ENCODE results near the gene ABCA7.

The ABCA7 gene

GRCh38 chr19:1090731-1091543, 51.0 kb downstream of the ABCA7 start:
- no peak for DNase-seq

- DNase-seq, result no peak
Measured at GRCh38 chr19:1091544-1092175, 51.8 kb downstream of the ABCA7 start.

DNA sequence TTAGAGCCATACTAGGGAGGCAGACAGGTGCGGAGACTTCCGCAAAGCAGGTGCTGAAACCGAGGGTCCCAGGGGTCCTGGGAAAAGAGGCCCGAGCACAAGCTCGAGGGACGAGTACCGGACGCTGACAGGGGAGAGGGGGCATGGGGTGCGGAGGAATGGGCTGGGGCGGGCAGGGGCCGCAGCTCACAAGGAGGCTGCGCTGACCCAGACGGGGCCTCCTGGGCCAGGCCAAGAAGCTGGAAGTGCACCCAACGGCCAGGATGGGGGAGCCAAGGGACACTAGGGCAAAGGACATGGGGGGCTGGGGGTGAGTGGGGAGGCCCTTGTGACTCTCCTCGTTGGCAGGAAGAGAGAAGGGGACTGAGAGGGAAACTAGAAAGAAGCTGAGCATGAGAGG, 53.4 kb downstream of the ABCA7 start:
- no peak for DNase-seq

- no peak for DNase-seq
Measured at GRCh38 chr19:1093811-1094553, 54.1 kb downstream of the ABCA7 start.

- no peak for DNase-seq
Measured at GRCh38 chr19:1094655-1094977, 54.7 kb downstream of the ABCA7 start.

- DNase-seq, result peak; percentile 99
Measured at GRCh38 chr19:1094978-1095701, 55.2 kb downstream of the ABCA7 start, which contains the start of gene POLR2E. POLR2E (minus strand) TSS chr19:1095375; CDS start chr19:1095315, 60 bp downstream.

DNA sequence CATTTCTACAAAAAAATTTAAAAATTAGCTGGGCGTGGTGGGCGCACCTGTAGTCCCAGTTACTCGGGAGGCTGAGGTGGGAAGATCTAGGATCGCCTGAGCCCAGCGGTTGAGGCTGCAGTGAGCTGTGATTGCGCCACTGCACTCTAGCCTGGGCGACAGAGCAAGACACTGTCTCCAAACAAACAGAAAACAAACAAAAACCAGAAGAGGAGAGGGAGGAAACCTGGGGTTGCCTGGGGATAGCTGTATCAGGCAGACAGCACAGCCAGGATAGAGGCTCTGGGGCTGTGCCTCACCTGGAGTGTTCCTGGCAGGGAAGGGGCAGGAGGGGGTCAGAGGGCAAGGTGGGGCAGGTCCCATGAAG, 57.9 kb downstream of the ABCA7 start:
- no peak for DNase-seq

DNA sequence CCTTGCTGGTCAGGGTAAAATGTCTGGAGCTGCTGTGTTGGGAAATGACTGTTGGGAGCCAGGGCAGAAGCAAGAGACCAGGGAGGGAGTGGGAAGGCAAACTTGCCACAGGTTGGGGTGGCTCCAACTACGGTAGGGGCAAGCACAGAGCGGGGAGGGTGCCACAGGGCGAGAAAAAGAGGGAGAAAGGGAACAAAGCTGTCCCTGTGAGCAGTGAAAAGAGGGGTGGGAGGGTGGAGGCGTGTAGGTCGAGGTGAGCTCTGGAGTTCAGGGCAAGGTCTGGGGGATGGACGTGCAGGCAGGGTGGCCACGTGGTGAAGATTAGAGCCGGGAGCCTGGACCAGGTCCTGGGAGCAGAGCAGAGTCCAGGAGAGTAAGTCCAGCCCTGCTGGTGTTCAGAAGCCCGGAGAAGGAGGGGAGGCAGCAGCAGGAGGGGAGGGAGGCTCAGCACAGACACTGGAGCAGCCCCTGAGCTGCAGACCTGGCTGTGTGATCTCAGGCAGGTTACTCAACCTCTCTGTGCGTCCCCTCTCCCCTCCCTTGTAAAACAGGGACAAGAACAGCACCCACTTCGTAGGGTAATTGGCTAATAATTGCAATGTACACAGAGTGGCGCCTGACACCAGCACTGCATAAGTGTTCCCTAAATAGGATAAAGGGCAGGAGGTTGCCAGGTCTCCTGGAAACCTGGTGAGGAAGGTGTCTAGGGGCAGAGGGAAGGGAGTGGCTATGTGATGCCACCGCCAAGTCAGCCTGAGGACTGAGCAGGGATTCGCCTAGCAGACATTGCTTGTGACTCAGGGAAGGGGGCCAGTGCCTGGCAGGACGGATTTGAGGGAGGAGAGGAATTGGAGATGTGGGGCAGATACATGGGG, 58.5 kb downstream of the ABCA7 start:
- DNase-seq, result no peak

DNA sequence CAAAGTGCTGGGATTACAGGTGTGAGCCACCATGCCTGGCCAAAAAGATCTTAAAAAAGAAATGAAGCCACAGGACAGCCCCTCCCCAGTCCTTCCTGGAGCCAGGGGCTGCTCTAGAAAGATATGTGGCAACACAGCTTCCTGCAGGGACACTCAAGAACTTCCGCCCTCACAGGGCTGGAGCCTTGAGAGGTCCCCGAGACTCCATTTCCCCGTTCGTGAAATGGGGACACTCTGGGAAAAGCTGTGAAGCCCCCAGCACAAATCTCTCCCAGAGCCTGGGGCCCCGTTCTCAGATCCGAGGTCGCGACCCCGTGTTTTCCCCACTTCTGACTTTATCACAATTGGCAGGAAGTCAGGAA, 61.4 kb downstream of the ABCA7 start:
- peak; percentile 44 for DNase-seq

- peak; percentile 47 for DNase-seq
Measured at GRCh38 chr19:1102407-1103131, 62.7 kb downstream of the ABCA7 start.

DNA sequence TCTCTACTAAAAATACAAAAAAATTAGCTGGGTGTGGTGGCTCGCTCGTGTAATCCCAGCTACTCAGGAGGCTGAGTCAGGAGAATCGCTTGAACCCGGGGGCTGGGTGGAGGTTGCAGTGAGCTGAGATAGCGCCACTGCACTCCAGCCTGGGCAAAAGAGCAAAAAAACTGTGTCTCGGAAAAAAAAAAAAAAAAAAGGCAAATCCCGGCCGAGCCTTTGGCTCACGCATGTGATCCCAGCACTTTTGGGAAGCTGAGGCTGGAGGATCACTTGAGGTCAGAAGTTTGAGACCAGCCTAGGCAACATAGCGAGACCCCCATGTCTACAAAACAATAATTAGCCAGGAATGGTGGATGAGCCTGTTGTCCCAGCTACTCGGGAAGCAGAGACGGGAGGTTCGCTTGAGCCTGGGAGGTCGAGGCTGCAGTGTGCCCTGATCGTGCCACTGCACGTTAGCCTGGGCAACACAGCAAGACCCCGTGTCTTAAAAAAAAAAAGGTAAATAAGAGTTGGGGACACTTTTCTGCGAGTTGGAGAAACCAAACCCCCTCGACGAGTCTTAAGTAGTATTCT, 63.3 kb downstream of the ABCA7 start:
- DNase-seq, result no peak

DNA sequence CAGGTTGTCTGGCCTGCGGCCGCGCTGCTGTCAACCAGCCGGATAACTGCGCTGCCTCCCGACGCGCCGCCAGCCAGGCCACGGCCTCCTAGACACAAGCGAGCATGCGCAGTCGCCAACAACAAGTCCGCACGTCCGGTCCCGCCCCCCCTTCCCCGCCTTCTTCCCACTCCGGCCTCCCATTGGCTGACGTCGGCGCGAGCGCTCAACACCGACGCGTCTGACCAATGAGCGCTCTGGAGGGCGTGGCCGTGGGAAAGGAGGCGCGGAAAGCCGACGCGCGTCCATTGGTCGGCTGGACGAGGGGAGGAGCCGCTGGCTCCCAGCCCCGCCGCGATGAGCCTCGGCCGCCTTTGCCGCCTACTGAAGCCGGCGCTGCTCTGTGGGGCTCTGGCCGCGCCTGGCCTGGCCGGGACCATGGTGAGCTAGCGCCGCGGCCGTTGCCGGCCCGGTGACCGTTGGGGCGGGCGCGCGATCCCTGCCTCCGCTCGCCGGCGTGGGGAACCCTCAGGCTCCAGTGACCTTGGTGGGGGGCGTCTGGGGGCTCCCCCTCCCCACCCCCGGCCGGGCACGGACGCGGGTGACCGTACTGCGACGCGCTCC, 63.9 kb downstream of the ABCA7 start, which contains the start of gene GPX4:
GPX4 (plus strand) TSS at position 287 of the 603 bp plus-strand sequence; CDS start at position 337, 50 bp downstream.
- DNase-seq, result peak; percentile 100

DNA sequence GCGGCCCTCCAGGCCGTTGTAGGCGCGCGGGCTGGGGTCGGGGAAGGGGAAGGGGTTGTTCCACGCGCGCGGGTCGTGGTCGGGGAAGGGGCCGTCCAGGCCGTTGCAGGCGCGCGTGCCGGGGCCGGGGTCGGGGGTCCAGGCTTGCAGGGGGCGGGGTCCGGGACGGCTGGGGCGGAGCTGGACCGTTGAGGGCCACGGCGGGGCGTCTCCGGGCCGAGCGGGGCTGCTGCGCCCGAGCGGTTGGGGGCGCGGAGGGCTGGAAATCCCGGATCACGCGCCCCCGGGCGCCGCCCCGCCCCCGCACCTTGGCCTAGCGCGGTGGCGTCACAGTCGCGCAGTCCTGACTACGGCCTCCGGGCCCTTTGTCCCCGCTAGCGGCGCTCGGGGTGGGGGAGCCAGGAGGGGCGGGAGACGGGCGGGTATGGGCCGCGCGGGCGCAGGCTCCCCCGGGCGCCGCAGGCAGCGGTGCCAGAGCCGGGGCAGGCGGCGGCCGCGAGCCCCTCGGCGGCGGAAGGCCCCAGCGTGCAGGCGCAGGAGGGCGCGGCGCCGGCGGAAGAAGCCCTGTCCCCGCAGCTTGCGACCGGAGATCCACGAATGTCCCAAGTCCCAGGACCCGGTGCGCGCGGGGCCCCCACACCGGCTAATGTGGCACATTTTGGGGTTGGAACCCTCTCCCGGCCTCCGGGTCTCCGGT, 64.6 kb downstream of the ABCA7 start:
- peak; percentile 71 for DNase-seq

- no peak for DNase-seq
Measured at GRCh38 chr19:1105008-1105872, 65.3 kb downstream of the ABCA7 start.

DNA sequence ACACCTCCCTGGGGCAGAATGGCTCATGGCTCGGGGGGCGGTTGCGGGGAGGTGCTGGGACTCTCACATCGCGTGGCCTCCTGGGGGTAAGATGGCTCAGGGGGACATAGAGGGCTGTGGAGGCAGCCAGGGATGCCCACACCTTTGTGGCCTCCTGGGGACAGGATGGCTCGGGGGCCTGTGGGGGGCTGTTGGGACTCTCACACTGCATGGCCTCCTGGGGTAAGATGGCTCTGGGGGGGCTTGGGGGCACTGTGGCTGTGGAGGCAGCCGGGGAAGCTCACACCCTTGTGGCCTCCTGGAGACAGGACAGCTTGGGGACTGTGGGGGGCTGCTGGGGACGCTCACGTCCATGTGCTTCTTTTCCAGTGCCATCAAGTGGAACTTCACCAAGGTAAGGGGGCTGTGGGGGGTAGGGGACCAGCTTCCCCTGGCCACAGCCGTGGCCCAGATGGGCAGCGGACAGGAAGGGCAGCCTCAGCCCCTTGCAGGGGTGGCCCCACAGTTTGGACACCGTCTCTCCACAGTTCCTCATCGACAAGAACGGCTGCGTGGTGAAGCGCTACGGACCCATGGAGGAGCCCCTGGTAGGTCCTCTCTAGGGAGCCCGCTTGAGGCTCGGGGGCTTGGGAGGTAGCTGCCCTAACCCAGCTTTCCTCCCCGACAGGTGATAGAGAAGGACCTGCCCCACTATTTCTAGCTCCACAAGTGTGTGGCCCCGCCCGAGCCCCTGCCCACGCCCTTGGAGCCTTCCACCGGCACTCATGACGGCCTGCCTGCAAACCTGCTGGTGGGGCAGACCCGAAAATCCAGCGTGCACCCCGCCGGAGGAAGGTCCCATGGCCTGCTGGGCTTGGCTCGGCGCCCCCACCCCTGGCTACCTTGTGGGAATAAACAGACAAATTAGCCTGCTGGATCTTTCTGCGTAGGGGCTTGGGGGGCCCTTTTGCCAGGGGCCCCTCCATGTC, 66.2 kb downstream of the ABCA7 start:
- DNase-seq, result no peak

- DNase-seq, result no peak
Measured at GRCh38 chr19:1106841-1107660, 67.1 kb downstream of the ABCA7 start.
